Kidney epithelial cell (primary cell): ENCODE results near the gene SETD1B. TPM values are rescaled to one million over a fixed set of nuclear protein-coding genes. Genes with fewer than 3 reads are reported as not detected.

ENCODE experiments used
- DNase-seq: peaks from one replicate; pipeline ENCODE4 v3.0.0-alpha.2; 2010; ENCODE audit warnings: low read depth
- H3K27me3 ChIP-seq: 2 replicates; pipeline ENCODE4 v1.6.0; 2011; ENCODE audit warnings: low read length; ENCODE audit not compliant: control insufficient read depth, insufficient read depth
- H3K36me3 ChIP-seq: 2 replicates; pipeline ENCODE4 v1.5.1; 2011; ENCODE audit warnings: low read length; ENCODE audit not compliant: control insufficient read depth, insufficient read depth
- H3K4me3 ChIP-seq: 2 replicates; pipeline ENCODE4 v1.5.1; 2011; ENCODE audit warnings: low read depth, mild to moderate bottlenecking, control low read depth, low read length
- total RNA-seq: library from RNA; depleted of rRNA; stranded (reverse); fragments of >200 nt; gene quantifications from 2 replicates; pipeline ENCODE4 v1.2.3, GENCODE V29; 2015
- TF ChIP-seq, protein P1 (sequence below): IDR thresholded peaks from 2 replicates; pipeline ENCODE4 v1.5.1; 2011; ENCODE audit warnings: mild to moderate bottlenecking, moderate library complexity, low read length, control low read depth, inconsistent platforms; ENCODE audit not compliant: insufficient read depth, poor library complexity, severe bottlenecking

Gene SETD1B
- total RNA-seq, 1 donor from 2014 or later = 8.1 TPM

DNA sequence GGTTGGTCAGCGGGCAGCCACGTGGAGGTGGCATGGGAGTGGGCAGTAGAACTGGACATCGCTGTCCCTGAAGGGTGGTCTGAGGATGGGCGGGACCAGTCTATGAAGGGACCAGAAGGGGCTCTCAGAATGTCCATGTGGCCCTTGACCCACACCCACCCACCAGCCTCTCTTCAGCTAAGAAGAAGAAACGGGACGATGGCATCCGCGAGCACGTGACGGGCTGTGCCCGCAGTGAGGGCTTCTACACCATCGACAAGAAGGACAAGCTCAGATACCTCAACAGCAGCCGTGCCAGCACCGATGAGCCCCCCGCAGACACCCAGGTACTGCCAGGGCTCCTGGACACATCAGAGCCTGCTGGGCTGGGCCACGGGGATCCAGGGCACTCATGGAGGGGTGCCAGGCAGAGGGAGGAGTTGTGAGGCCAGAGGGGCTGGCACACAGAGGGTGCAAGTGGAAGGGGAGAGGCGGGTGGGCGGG, 21.3 kb downstream of the SETD1B start:
- TF ChIP-seq, protein P1, sequence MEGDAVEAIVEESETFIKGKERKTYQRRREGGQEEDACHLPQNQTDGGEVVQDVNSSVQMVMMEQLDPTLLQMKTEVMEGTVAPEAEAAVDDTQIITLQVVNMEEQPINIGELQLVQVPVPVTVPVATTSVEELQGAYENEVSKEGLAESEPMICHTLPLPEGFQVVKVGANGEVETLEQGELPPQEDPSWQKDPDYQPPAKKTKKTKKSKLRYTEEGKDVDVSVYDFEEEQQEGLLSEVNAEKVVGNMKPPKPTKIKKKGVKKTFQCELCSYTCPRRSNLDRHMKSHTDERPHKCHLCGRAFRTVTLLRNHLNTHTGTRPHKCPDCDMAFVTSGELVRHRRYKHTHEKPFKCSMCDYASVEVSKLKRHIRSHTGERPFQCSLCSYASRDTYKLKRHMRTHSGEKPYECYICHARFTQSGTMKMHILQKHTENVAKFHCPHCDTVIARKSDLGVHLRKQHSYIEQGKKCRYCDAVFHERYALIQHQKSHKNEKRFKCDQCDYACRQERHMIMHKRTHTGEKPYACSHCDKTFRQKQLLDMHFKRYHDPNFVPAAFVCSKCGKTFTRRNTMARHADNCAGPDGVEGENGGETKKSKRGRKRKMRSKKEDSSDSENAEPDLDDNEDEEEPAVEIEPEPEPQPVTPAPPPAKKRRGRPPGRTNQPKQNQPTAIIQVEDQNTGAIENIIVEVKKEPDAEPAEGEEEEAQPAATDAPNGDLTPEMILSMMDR = no peak
- Histone ChIP-seq H3K36me3 (peaks cover 3% of the 10 kb centered on the region), H3K4me3 (no peak overlapping the region), H3K27me3 (no peaks in the 10 kb centered on the region)
- DNase-seq = no peak

DNA sequence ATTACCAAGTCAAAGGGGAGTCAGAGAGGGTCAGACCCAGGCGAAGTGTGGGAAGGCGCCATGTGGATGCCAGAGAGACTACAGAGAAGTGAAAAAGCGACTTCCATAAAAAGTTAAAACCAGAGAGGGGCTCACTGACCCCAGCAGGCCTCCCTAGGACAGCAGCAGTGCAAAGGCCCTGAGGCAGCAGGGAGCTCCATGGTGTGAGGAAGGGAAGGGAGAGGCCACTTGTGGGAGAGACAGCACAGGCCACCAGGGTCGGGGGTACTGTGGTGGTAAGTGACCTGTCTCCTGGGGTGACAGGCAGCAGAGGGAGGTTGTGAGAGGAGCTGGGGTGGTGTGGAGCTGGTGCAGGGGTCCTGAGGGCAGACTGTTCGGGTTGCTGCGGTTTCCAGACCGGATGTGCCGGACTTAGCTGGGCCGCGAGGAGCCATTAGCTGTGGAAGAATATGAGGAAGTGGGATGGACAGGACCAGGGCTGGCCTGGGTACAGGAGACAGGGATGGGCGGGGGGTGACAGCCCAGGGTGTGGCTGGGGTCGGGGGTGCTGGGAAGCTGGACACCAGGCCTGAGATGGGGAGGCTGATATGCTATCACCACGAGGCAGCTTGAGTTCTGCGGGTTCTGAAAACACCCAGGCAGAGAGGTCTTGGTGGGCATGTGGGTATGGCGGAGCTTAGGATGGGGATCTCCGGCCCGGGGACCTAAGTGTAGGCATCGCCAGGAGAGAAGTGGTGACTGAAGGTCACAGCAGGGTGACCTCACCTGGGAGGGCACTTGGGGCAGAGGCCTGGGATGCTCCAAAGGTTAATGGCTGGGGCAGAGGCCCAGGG, 22.7 kb downstream of the SETD1B start:
- TF ChIP-seq, protein P1 = no peak
- H3K4me3 ChIP-seq = no peak overlapping the region
- H3K36me3 ChIP-seq = peaks cover 3% of the 10 kb centered on the region
- no peaks in the 10 kb centered on the region for H3K27me3 ChIP-seq
- DNase-seq = no peak

DNA sequence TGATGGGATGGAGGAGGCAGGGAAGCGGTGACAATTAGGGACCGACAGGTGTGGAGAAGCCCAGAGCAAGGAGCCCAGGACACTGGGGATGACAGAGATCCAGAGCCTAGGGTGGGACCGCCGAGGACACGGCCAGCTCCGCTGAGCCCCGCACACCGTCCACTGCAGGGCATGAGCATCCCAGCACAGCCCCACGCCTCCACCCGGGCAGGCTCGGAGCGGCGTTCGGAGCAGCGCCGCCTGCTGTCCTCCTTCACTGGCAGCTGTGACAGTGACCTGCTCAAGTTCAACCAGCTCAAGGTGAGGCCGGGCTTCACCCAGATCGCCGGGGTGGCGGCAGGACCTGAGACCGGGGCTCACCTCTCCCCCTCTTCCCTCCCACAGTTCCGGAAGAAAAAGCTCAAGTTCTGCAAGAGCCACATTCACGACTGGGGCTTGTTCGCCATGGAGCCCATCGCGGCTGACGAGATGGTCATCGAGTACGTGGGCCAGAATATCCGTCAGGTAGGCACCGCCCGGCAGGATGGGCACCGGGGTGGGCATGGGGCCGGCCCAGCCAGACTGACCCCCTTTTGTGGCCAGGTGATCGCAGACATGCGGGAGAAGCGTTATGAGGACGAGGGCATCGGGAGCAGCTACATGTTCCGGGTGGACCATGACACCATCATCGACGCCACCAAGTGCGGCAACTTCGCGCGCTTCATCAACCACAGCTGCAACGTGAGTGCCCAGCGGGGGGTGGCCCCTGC, 23.7 kb downstream of the SETD1B start:
- TF ChIP-seq, protein P1 = no peak
- DNase-seq = no peak
- no peaks in the 10 kb centered on the region for H3K27me3 ChIP-seq
- H3K36me3 ChIP-seq = peaks cover 3% of the 10 kb centered on the region
- H3K4me3 ChIP-seq = no peak overlapping the region

DNA sequence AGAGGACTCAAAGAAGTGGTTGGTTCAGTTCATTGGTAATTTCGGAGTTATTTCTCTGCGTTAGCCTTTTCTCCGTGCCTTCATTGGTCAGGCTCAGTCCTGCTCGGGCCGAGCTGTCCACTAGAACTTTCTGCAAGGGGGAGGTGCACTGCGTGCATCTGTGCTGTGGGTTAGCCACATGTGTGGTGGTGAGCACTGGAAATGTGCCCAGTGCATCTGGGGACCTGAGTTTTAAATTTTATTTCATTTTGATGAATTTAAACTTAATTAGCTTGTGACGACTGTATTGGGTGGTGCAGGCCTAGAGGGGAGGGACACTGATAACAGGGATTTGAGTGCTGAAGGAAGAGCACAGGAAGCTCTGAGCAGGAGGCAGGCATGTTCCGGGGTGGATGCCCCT, 24.5 kb downstream of the SETD1B start:
- Histone ChIP-seq H3K36me3 (peaks cover 3% of the 10 kb centered on the region), H3K27me3 (no peaks in the 10 kb centered on the region), H3K4me3 (no peak overlapping the region)
- TF ChIP-seq, protein P1 = no peak
- DNase-seq = no peak

DNA sequence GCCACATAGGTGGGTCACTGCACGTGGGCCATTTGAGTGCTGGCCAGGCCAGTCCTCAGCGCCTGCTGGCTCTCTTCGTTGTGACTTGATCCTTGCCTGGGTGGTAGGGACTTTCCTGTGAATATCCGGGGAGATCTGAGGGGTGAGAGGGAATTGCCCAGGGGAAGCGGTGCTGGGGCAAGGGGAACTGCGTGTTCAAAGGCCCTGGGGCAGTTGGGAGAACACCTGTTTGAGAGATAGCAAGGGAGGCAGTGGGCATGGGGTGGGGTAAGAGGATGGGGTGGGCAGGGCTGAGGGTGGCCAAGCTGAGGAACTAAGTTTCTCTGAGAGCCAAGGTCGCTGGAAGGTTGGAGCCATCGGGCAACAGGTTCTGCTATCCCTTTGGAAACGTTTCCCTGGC, 25.0 kb downstream of the SETD1B start:
- no peak for DNase-seq
- H3K36me3 ChIP-seq = peaks cover 3% of the 10 kb centered on the region
- no peak overlapping the region for H3K4me3 ChIP-seq
- TF ChIP-seq, protein P1 = no peak
- H3K27me3 ChIP-seq = no peaks in the 10 kb centered on the region
